ENCODE data around the gene SLC5A4.
"Not testable (repeated sequence)": the region's sequence is repeated elsewhere in the genome, so short reads cannot be mapped to it uniquely, and the experiment has no call there.

Gene SLC5A4

DNA sequence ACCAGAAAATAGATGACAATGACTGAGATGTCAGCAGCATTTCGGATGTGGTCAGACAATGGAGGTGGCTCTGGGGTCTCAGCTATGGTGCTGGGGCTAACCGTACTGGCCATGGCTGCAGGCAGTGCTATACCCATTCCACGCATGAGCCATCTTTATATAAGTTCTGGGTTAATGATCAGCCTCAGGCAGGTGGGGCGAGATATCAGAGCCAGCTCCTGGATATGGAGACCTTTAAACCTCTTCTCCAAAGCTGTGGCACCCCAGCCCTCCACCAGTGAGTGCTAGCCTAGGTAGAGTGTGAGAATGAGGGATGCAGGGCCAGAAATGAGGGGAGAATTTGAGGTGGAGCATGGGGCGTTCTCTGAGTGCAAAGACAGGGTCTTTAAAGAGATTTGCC is at the start of gene SLC5A4:
Gene SLC5A4, minus strand, starts transcription at position 131 of the 400 bp plus-strand sequence. Its CDS starts 18 bp downstream, at position 113.
- TF ChIP-seq, protein P1, sequence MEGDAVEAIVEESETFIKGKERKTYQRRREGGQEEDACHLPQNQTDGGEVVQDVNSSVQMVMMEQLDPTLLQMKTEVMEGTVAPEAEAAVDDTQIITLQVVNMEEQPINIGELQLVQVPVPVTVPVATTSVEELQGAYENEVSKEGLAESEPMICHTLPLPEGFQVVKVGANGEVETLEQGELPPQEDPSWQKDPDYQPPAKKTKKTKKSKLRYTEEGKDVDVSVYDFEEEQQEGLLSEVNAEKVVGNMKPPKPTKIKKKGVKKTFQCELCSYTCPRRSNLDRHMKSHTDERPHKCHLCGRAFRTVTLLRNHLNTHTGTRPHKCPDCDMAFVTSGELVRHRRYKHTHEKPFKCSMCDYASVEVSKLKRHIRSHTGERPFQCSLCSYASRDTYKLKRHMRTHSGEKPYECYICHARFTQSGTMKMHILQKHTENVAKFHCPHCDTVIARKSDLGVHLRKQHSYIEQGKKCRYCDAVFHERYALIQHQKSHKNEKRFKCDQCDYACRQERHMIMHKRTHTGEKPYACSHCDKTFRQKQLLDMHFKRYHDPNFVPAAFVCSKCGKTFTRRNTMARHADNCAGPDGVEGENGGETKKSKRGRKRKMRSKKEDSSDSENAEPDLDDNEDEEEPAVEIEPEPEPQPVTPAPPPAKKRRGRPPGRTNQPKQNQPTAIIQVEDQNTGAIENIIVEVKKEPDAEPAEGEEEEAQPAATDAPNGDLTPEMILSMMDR (IDR thresholded peaks at IDR 0.05; ENCODE audit: low read length, missing control alignments) = no peak
- no peak within 1 kb of the TSS for H3K4me3 ChIP-seq (replicated peaks; ENCODE audit: low read depth, low read length)
- no peak for DNase-seq (ENCODE audit: low read depth)

- not testable (repeated sequence) for DNase-seq (ENCODE audit: low read depth); H3K4me3 ChIP-seq (replicated peaks; ENCODE audit: low read depth, low read length)
Observed at GRCh38 chr22:32293921-32294320, 38.8 kb upstream of the SLC5A4 start.

DNA sequence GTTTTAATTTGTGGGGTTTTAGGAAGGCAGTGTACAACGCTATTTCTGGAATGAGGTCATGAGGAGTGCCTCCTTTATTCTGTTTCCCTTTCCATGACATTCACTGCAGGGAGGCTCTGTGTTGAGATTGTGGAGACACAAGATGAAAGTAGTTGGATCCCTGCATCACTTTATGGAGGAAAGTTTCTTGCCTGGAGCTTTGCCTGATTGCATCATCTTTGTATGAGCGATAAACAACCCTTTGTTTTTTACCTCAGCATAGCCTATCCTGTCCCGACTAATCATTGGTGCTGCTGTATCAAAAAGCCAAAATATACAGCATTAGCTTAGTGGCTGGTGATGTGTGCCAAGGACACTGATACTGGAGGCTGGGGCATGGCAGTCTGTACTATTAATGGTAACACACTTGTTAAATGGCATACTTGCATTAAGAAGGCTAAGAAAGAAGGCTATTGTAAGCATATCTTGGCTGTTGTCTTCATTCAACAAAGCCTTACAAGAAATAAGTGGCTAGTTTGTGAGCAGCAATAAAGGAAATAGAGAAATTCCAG is 31.2 kb upstream of the SLC5A4 start:
- TF ChIP-seq, protein P1 (IDR thresholded peaks at IDR 0.05; ENCODE audit: low read length, missing control alignments) = no peak

GRCh38 chr22:32281072-32281471 is 25.9 kb upstream of the SLC5A4 start:
- TF ChIP-seq, protein P1 (IDR thresholded peaks at IDR 0.05; ENCODE audit: low read length, missing control alignments) = no peak
- no peak overlapping the region for H3K4me3 ChIP-seq (replicated peaks; ENCODE audit: low read depth, low read length)
- DNase-seq (ENCODE audit: low read depth) = peak; percentile 2

More for the DNA sequence above, 31.2 kb upstream of the SLC5A4 start:
- H3K4me3 ChIP-seq (replicated peaks; ENCODE audit: low read depth, low read length) = no peak overlapping the region
- no peak for DNase-seq (ENCODE audit: low read depth)

DNA sequence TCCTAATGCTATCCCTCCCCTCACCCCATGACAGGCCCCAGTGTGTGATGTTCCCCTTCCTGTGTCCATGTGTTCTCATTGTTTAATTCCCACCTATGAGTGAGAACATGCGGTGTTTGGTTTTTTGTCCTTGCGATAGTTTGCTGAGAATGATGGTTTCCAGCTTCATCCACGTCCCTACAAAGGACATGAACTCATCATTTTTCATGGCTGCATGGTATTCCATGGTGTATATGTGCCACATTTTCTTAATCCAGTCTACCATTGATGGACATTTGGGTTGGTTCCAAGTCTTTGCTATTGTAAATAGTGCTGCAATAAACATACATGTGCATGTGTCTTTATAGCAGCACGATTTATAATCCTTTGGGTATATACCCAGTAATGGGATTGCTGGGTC is 20.2 kb upstream of the SLC5A4 start:
- not testable (repeated sequence) for H3K4me3 ChIP-seq (replicated peaks; ENCODE audit: low read depth, low read length); DNase-seq (ENCODE audit: low read depth)

GRCh38 chr22:32271389-32271788 is 16.2 kb upstream of the SLC5A4 start:
- H3K4me3 ChIP-seq (replicated peaks; ENCODE audit: low read depth, low read length) = no peak overlapping the region
- no peak for DNase-seq (ENCODE audit: low read depth)
- TF ChIP-seq, protein P1 (IDR thresholded peaks at IDR 0.05; ENCODE audit: low read length, missing control alignments) = no peak

- DNase-seq (ENCODE audit: low read depth) = no peak
- TF ChIP-seq, protein P1 (IDR thresholded peaks at IDR 0.05; ENCODE audit: low read length, missing control alignments) = no peak
- H3K4me3 ChIP-seq (replicated peaks; ENCODE audit: low read depth, low read length) = no peak overlapping the region
Observed at GRCh38 chr22:32270641-32271369, 15.7 kb upstream of the SLC5A4 start.

GRCh38 chr22:32269316-32269715 is 14.2 kb upstream of the SLC5A4 start:
- TF ChIP-seq, protein P1 (IDR thresholded peaks at IDR 0.05; ENCODE audit: low read length, missing control alignments) = no peak
- DNase-seq (ENCODE audit: low read depth) = no peak
- H3K4me3 ChIP-seq (replicated peaks; ENCODE audit: low read depth, low read length) = no peak overlapping the region

Data from fibroblast of pulmonary artery (primary cell).